ENCODE measurements around the gene LIMS2. TPM values are rescaled to one million over a fixed set of nuclear protein-coding genes. Genes with fewer than 3 reads are reported as not detected.

The LIMS2 gene
- total RNA-seq, 3 donors from 2014 or later: 9.5 to 27.9 (median 19.4) TPM

DNA sequence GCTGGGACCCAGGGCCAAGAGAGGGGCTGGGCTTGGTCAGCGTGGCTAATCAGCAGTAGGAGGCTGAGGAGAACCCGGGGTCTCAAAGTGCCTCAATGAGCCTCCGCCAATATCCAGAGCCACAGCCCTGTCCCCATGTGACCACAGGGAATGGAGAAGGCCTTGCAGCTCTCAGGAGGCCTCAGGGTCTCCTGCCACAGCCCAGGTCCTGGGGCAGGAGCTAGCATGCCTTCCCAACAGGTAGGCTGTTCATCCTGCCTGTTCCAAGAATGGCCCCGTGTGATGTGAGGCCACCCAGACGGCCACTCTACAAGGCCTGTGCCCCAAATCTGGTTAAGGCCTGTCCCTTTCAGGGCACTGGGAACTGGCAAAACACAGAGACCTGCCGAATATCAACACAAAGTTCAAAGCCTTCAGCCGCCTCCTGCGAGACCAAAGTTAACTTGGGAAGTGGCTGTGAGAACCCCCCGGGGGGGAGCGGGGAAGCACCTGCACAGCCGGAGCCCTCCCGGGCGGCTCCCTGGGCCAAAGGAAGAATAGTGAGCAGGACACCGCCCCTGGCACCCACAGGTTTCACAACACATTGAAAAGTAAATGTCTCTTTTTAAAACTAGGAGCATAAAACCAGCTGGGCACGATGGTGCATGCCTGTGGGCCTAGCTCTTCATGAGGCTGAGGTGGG, 4.5 kb upstream of the LIMS2 start:
- no peak for TF ChIP-seq POLR2A (IDR thresholded peaks at IDR 0.05)
- TF ChIP-seq POLR2AphosphoS5 (IDR thresholded peaks at IDR 0.05): no peak
- TF ChIP-seq CTCF (IDR thresholded peaks at IDR 0.05): no peak
- intact Hi-C loops (cut with DNase I; ENCODE audit: low total_unique reads): no loop called here
- no peaks in the 10 kb centered on the region for H3K4me1 ChIP-seq
- no peaks in the 10 kb centered on the region for H3K36me3 ChIP-seq
- peak in 1 of 2 donors; percentile 34 for DNase-seq (ENCODE audit: low spot score in 2 of 2)
- no peak overlapping the region for H3K27ac ChIP-seq
- H3K27me3 ChIP-seq: peaks cover 0 to 2% of the 10 kb centered on the region in 2 donors
- H3K9me3 ChIP-seq: no peaks in the 10 kb centered on the region
- no peak overlapping the region for H3K4me3 ChIP-seq

DNA sequence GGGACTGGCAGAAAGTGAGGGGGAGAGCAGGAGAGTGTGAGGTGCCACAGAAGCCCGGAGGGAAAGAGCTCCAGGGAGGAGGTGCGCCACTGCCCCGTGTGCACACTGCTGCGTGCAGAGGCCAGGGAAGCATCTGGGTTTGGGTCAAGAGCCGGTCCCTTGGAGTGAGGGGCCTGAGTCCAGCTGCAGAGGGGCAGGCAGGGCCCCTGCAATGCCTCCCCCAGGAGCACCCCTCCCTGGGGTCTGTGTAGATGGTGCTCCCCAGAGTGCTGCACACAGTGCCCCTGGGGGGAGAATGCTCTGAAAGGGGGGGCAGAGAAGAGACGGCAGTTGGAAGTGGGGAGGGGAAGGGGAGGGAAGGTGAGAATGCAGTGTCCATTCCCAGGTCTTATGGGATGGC, 3.7 kb upstream of the LIMS2 start:
- no peak overlapping the region for H3K27ac ChIP-seq
- no peak overlapping the region for H3K4me3 ChIP-seq
- intact Hi-C loops (cut with DNase I; ENCODE audit: low total_unique reads): no loop called here
- no peak for TF ChIP-seq POLR2A (IDR thresholded peaks at IDR 0.05)
- no peak for TF ChIP-seq POLR2AphosphoS5 (IDR thresholded peaks at IDR 0.05)
- peak in 1 of 2 donors; percentile 19 for DNase-seq (ENCODE audit: low spot score in 2 of 2)
- H3K4me1 ChIP-seq: no peaks in the 10 kb centered on the region
- H3K36me3 ChIP-seq: no peaks in the 10 kb centered on the region
- peaks cover 0 to 10% of the 10 kb centered on the region in 2 donors for H3K27me3 ChIP-seq
- H3K9me3 ChIP-seq: no peaks in the 10 kb centered on the region

- intact Hi-C loops (cut with DNase I; ENCODE audit: low total_unique reads): no loop called here
- no peaks in the 10 kb centered on the region for H3K36me3 ChIP-seq
- peaks cover 0 to 10% of the 10 kb centered on the region in 2 donors for H3K27me3 ChIP-seq
- no peaks in the 10 kb centered on the region for H3K9me3 ChIP-seq
- no peaks in the 10 kb centered on the region for H3K4me1 ChIP-seq
- H3K4me3 ChIP-seq: no peak overlapping the region
- peak in 1 of 2 donors; percentile 35 for DNase-seq (ENCODE audit: low spot score in 2 of 2)
- no peak overlapping the region for H3K27ac ChIP-seq
- no peak for TF ChIP-seq POLR2AphosphoS5 (IDR thresholded peaks at IDR 0.05)
- TF ChIP-seq POLR2A (IDR thresholded peaks at IDR 0.05): no peak
- TF ChIP-seq CTCF (IDR thresholded peaks at IDR 0.05): no peak
Observed at GRCh38 chr2:127678531-127678930, 3.2 kb upstream of the LIMS2 start.

GRCh38 chr2:127676906-127677305, 1.6 kb upstream of the LIMS2 start:
- TF ChIP-seq POLR2AphosphoS5 (IDR thresholded peaks at IDR 0.05) (no peak), POLR2A (IDR thresholded peaks at IDR 0.05) (no peak), CTCF (IDR thresholded peaks at IDR 0.05) (no peak)
- no peaks in the 10 kb centered on the region for H3K36me3 ChIP-seq
- no peak overlapping the region for H3K27ac ChIP-seq
- no peaks in the 10 kb centered on the region for H3K4me1 ChIP-seq
- H3K27me3 ChIP-seq: peaks cover 0 to 10% of the 10 kb centered on the region in 2 donors
- H3K9me3 ChIP-seq: no peaks in the 10 kb centered on the region
- intact Hi-C loops (cut with DNase I; ENCODE audit: low total_unique reads): no loop called here
- DNase-seq (ENCODE audit: low spot score in 2 of 2): peak in 1 of 2 donors; percentile 33
- H3K4me3 ChIP-seq: no peak overlapping the region

GRCh38 chr2:127674241-127675209, 805 bp downstream of the LIMS2 start:
- no peak for TF ChIP-seq POLR2A (IDR thresholded peaks at IDR 0.05)
- no peak for TF ChIP-seq CTCF (IDR thresholded peaks at IDR 0.05)
- TF ChIP-seq POLR2AphosphoS5 (IDR thresholded peaks at IDR 0.05): no peak

More at GRCh38 chr2:127674241-127675209, 805 bp downstream of the LIMS2 start:
- DNase-seq (ENCODE audit: low spot score in 2 of 2): peak in 1 of 2 donors; percentile 54
- H3K4me3 ChIP-seq: peak overlapping the region; percentile 61 to 82 (median 69)
- peaks cover 0 to 5% of the 10 kb centered on the region in 2 donors for H3K9me3 ChIP-seq
- H3K27me3 ChIP-seq: peaks cover 0 to 10% of the 10 kb centered on the region in 2 donors
- no peaks in the 10 kb centered on the region for H3K36me3 ChIP-seq
- H3K27ac ChIP-seq: peak overlapping the region; percentile 74 to 89
- intact Hi-C loops (cut with DNase I; ENCODE audit: low total_unique reads): no loop called here
- no peaks in the 10 kb centered on the region for H3K4me1 ChIP-seq

Data from breast epithelium (tissue), 4 donors.